ENCODE measurements around the gene COLGALT1. TPM values are rescaled to one million over a fixed set of nuclear protein-coding genes. Genes with fewer than 3 reads are reported as not detected.
A peak's percentile ranks its signal among the peaks of the same experiment; 100 is the strongest.

Gene COLGALT1
- total and polyA plus RNA-seq, 9 of the 15 experiments (the other 6 are each of a cell fraction or from before 2014, with no cell fraction given): 4.9 to 119 (median 82.6) TPM

- peak; percentile 60; the same call in 1 of the 2 replicates for TF ChIP-seq ZNF511 (CRISPR knock-in tag; IDR thresholded peaks at IDR 0.05)
- 0 out of 4 replicates have a peak, but pooled peaks of 1 of the 2 experiments have one; percentile 28 for TF ChIP-seq FOXK2 (conservative IDR thresholded peaks at IDR 0.05 in 1 of 2, IDR thresholded peaks at IDR 0.05 in 1 of 2; ENCODE audit: low read depth in 2 of 2)
- peak; percentile 92 for TF ChIP-seq L3MBTL2 (IDR thresholded peaks at IDR 0.05)
- TF ChIP-seq RREB1 (CRISPR knock-in tag; IDR thresholded peaks at IDR 0.05): peak; percentile 66; the same call in 1 of the 2 replicates
- TF ChIP-seq MAX (CRISPR knock-in tag; IDR thresholded peaks at IDR 0.05): peak; percentile 79
- peak; percentile 34; the same call in 1 of the 2 replicates for TF ChIP-seq ZNF232 (CRISPR knock-in tag; IDR thresholded peaks at IDR 0.05)
- TF ChIP-seq, protein P1, sequence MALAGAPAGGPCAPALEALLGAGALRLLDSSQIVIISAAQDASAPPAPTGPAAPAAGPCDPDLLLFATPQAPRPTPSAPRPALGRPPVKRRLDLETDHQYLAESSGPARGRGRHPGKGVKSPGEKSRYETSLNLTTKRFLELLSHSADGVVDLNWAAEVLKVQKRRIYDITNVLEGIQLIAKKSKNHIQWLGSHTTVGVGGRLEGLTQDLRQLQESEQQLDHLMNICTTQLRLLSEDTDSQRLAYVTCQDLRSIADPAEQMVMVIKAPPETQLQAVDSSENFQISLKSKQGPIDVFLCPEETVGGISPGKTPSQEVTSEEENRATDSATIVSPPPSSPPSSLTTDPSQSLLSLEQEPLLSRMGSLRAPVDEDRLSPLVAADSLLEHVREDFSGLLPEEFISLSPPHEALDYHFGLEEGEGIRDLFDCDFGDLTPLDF (CRISPR knock-in tag; IDR thresholded peaks at IDR 0.05): peak; percentile 87
- TF ChIP-seq, protein P2, sequence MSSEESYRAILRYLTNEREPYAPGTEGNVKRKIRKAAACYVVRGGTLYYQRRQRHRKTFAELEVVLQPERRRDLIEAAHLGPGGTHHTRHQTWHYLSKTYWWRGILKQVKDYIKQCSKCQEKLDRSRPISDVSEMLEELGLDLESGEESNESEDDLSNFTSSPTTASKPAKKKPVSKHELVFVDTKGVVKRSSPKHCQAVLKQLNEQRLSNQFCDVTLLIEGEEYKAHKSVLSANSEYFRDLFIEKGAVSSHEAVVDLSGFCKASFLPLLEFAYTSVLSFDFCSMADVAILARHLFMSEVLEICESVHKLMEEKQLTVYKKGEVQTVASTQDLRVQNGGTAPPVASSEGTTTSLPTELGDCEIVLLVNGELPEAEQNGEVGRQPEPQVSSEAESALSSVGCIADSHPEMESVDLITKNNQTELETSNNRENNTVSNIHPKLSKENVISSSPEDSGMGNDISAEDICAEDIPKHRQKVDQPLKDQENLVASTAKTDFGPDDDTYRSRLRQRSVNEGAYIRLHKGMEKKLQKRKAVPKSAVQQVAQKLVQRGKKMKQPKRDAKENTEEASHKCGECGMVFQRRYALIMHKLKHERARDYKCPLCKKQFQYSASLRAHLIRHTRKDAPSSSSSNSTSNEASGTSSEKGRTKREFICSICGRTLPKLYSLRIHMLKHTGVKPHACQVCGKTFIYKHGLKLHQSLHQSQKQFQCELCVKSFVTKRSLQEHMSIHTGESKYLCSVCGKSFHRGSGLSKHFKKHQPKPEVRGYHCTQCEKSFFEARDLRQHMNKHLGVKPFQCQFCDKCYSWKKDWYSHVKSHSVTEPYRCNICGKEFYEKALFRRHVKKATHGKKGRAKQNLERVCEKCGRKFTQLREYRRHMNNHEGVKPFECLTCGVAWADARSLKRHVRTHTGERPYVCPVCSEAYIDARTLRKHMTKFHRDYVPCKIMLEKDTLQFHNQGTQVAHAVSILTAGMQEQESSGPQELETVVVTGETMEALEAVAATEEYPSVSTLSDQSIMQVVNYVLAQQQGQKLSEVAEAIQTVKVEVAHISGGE (CRISPR knock-in tag; IDR thresholded peaks at IDR 0.05): 0 out of 6 replicates have a peak, but pooled peaks of 1 of the 3 experiments have one; percentile 45
- TF ChIP-seq MAZ (CRISPR knock-in tag; conservative IDR thresholded peaks at IDR 0.05 in 1 of 2, IDR thresholded peaks at IDR 0.05 in 1 of 2): peak; percentile 68 to 80; a peak in 3 of 4 replicates
- peak; percentile 69 to 70; a peak in 2 of 4 replicates for TF ChIP-seq SIN3A (IDR thresholded peaks at IDR 0.05; ENCODE audit: borderline replicate concordance in 2 of 2, control insufficient read depth in 1 of 2, low read depth in 2 of 2, low read length in 2 of 2)
- TF ChIP-seq HMGN3 (IDR thresholded peaks at IDR 0.05; ENCODE audit: borderline replicate concordance, extremely low read depth, insufficient read length, low read depth, low read length): peak; percentile 44
Observed at GRCh38 chr19:17539238-17540117, 16.0 kb upstream of the COLGALT1 start (continued).

Data from K562 (cell line).